Measurements from ENCODE around the gene ZNF335. TPM values are rescaled to one million over a fixed set of nuclear protein-coding genes. Genes with fewer than 3 reads are reported as not detected.

The ZNF335 gene
- total and polyA plus RNA-seq, 2 of the 13 experiments (the other 11 are each of a cell fraction or from before 2014, with no cell fraction given): 9.7 to 13.7 TPM

DNA sequence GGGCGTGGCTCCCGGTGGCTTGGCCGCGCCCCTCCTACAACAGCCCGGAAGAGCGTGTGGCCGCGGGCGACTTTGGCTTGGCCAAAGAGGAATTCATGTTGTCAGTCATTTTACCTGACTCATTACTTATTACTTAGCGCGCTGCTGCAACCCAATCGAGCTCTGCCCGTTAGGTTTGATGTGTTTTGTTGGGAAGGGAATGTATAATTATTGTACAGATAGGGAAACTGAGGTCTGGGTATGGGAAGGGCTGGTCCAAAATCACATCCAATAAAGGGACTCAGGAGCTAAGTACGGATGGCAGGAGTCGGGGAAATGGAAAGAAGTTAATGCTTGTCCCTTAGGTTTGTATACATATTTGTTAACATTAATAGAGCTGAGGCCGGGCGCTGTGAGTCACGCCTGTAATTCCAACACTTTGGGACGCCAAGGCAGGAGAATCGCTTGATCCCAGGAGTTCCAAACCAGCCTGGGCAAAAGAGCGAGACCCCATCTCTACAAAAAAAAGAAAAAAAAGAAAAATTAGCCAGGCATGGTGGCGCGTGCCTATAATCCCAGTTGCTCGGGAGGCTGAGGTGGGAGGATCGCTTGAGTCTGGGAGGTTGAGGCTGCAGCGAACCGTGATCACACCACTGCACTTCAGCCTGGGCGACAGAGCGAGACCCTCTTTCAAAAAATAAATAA is 639 bp upstream of the ZNF335 start (continued):
- TF ChIP-seq CHD2 (IDR thresholded peaks at IDR 0.05; ENCODE audit: low read depth, low read length) (no peak), SOX5 (CRISPR knock-in tag; IDR thresholded peaks at IDR 0.05; ENCODE audit: borderline replicate concordance) (no peak), HMG20A (CRISPR knock-in tag; IDR thresholded peaks at IDR 0.05; ENCODE audit: borderline replicate concordance) (no peak), CBX1 (IDR thresholded peaks at IDR 0.05; ENCODE audit: low read depth) (no peak), HOXD1 (CRISPR knock-in tag; IDR thresholded peaks at IDR 0.05) (no peak; the same call in 1 of the 2 replicates), MEF2D (CRISPR knock-in tag; IDR thresholded peaks at IDR 0.05) (no peak), ETV6 (CRISPR knock-in tag; conservative IDR thresholded peaks at IDR 0.05) (no peak), PPARG (CRISPR knock-in tag; conservative IDR thresholded peaks at IDR 0.05) (no peak), HNF4G (IDR thresholded peaks at IDR 0.05; ENCODE audit: borderline replicate concordance, low read depth, low read length) (no peak), HNF4G (CRISPR knock-in tag; IDR thresholded peaks at IDR 0.05; ENCODE audit: borderline replicate concordance, low read depth) (no peak), TAF1 (CRISPR knock-in tag; IDR thresholded peaks at IDR 0.05) (no peak), NFE2 (CRISPR knock-in tag; IDR thresholded peaks at IDR 0.05) (no peak), XRCC5 (optimal IDR thresholded peaks at IDR 0.05; ENCODE audit: low read length) (no peak), ZNF510 (CRISPR knock-in tag; IDR thresholded peaks at IDR 0.05; ENCODE audit: low read depth) (no peak), PHB2 (IDR thresholded peaks at IDR 0.05; ENCODE audit: partially characterized antibody) (no peak), ZNF367 (CRISPR knock-in tag; IDR thresholded peaks at IDR 0.05; ENCODE audit: borderline replicate concordance) (peak; percentile 23; the same call in 1 of the 2 replicates), GATAD2A (CRISPR knock-in tag; IDR thresholded peaks at IDR 0.05) (no peak), HNF4A (CRISPR knock-in tag; IDR thresholded peaks at IDR 0.05) (no peak), FOXC1 (CRISPR knock-in tag; IDR thresholded peaks at IDR 0.05; ENCODE audit: borderline replicate concordance) (no peak)
- TF ChIP-seq, protein P1, sequence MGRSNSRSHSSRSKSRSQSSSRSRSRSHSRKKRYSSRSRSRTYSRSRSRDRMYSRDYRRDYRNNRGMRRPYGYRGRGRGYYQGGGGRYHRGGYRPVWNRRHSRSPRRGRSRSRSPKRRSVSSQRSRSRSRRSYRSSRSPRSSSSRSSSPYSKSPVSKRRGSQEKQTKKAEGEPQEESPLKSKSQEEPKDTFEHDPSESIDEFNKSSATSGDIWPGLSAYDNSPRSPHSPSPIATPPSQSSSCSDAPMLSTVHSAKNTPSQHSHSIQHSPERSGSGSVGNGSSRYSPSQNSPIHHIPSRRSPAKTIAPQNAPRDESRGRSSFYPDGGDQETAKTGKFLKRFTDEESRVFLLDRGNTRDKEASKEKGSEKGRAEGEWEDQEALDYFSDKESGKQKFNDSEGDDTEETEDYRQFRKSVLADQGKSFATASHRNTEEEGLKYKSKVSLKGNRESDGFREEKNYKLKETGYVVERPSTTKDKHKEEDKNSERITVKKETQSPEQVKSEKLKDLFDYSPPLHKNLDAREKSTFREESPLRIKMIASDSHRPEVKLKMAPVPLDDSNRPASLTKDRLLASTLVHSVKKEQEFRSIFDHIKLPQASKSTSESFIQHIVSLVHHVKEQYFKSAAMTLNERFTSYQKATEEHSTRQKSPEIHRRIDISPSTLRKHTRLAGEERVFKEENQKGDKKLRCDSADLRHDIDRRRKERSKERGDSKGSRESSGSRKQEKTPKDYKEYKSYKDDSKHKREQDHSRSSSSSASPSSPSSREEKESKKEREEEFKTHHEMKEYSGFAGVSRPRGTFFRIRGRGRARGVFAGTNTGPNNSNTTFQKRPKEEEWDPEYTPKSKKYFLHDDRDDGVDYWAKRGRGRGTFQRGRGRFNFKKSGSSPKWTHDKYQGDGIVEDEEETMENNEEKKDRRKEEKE (IDR thresholded peaks at IDR 0.05): no peak
- TF ChIP-seq, protein P2, sequence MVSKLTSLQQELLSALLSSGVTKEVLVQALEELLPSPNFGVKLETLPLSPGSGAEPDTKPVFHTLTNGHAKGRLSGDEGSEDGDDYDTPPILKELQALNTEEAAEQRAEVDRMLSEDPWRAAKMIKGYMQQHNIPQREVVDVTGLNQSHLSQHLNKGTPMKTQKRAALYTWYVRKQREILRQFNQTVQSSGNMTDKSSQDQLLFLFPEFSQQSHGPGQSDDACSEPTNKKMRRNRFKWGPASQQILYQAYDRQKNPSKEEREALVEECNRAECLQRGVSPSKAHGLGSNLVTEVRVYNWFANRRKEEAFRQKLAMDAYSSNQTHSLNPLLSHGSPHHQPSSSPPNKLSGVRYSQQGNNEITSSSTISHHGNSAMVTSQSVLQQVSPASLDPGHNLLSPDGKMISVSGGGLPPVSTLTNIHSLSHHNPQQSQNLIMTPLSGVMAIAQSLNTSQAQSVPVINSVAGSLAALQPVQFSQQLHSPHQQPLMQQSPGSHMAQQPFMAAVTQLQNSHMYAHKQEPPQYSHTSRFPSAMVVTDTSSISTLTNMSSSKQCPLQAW (CRISPR knock-in tag; IDR thresholded peaks at IDR 0.05): peak; percentile 19; the same call in 1 of the 2 replicates
- TF ChIP-seq, protein P3, sequence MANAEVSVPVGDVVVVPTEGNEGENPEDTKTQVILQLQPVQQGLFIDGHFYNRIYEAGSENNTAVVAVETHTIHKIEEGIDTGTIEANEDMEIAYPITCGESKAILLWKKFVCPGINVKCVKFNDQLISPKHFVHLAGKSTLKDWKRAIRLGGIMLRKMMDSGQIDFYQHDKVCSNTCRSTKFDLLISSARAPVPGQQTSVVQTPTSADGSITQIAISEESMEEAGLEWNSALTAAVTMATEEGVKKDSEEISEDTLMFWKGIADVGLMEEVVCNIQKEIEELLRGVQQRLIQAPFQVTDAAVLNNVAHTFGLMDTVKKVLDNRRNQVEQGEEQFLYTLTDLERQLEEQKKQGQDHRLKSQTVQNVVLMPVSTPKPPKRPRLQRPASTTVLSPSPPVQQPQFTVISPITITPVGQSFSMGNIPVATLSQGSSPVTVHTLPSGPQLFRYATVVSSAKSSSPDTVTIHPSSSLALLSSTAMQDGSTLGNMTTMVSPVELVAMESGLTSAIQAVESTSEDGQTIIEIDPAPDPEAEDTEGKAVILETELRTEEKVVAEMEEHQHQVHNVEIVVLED (CRISPR knock-in tag; IDR thresholded peaks at IDR 0.05; ENCODE audit: borderline replicate concordance): no peak
- TF ChIP-seq, protein P4, sequence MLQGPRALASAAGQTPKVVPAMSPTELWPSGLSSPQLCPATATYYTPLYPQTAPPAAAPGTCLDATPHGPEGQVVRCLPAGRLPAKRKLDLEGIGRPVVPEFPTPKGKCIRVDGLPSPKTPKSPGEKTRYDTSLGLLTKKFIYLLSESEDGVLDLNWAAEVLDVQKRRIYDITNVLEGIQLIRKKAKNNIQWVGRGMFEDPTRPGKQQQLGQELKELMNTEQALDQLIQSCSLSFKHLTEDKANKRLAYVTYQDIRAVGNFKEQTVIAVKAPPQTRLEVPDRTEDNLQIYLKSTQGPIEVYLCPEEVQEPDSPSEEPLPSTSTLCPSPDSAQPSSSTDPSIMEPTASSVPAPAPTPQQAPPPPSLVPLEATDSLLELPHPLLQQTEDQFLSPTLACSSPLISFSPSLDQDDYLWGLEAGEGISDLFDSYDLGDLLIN (CRISPR knock-in tag; IDR thresholded peaks at IDR 0.05; ENCODE audit: borderline replicate concordance): no peak
- TF ChIP-seq, protein P5, sequence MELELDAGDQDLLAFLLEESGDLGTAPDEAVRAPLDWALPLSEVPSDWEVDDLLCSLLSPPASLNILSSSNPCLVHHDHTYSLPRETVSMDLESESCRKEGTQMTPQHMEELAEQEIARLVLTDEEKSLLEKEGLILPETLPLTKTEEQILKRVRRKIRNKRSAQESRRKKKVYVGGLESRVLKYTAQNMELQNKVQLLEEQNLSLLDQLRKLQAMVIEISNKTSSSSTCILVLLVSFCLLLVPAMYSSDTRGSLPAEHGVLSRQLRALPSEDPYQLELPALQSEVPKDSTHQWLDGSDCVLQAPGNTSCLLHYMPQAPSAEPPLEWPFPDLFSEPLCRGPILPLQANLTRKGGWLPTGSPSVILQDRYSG (CRISPR knock-in tag; IDR thresholded peaks at IDR 0.05): peak; percentile 7; the same call in 1 of the 2 replicates

Data from HepG2 (cell line).